ENCODE results near the gene HBS1L.

DNA sequence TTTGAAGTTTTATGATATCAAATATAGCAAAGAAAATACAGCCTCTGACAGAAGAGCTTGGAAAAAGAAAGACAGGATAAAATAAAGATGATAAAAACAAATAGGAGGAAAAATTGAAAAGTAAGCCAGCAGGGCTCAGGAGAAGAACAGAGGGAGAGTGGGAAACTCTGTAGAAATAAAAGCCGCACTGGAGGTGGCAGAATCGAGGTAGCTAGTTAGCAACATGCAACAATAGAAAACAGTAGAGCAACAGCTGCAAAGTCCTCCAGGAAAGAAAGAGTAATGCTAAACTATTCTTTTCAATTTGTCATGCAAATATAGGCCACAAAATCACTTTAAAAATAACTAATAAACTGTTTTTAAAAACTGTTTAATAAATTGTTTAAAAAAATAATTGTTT lies 28.8 kb downstream of the HBS1L start:
- TF ChIP-seq EZH2 (IDR thresholded peaks at IDR 0.05; ENCODE audit: borderline replicate concordance) (no peak), EZH2phosphoT487 (IDR thresholded peaks at IDR 0.05; ENCODE audit: low read depth, severe bottlenecking, unreplicated experiment) (no peak)
- TF ChIP-seq, protein P1, sequence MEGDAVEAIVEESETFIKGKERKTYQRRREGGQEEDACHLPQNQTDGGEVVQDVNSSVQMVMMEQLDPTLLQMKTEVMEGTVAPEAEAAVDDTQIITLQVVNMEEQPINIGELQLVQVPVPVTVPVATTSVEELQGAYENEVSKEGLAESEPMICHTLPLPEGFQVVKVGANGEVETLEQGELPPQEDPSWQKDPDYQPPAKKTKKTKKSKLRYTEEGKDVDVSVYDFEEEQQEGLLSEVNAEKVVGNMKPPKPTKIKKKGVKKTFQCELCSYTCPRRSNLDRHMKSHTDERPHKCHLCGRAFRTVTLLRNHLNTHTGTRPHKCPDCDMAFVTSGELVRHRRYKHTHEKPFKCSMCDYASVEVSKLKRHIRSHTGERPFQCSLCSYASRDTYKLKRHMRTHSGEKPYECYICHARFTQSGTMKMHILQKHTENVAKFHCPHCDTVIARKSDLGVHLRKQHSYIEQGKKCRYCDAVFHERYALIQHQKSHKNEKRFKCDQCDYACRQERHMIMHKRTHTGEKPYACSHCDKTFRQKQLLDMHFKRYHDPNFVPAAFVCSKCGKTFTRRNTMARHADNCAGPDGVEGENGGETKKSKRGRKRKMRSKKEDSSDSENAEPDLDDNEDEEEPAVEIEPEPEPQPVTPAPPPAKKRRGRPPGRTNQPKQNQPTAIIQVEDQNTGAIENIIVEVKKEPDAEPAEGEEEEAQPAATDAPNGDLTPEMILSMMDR (IDR thresholded peaks at IDR 0.05; ENCODE audit: poor library complexity) = no peak

All from hepatocyte (in vitro differentiated cells).